Prostate gland (tissue), 2 donors: ENCODE results near the gene NPLOC4.

Source experiments
- POLR2A ChIP-seq: fragments of 450-650 bp; IDR thresholded peaks from one replicate; pipeline ENCODE4 v1.6.1; 2016; ENCODE audit warnings: antibody characterized with exemption, mild to moderate bottlenecking
- TF ChIP-seq, protein P1 (sequence below), 4 experiments: fragments of 200-600 bp in 2 of 4; fragments of 450-650 bp in 2 of 4; sonication (generic) in 2 of 4; IDR thresholded peaks; 1 replicate in 3 of 4; 2 replicates in 1 of 4; pipeline ENCODE4 v1.5.1; 2016 to 2019; ENCODE audit warnings: antibody characterized with exemption in 4 of 4, mild to moderate bottlenecking in 2 of 4, moderate library complexity in 2 of 4

DNA sequence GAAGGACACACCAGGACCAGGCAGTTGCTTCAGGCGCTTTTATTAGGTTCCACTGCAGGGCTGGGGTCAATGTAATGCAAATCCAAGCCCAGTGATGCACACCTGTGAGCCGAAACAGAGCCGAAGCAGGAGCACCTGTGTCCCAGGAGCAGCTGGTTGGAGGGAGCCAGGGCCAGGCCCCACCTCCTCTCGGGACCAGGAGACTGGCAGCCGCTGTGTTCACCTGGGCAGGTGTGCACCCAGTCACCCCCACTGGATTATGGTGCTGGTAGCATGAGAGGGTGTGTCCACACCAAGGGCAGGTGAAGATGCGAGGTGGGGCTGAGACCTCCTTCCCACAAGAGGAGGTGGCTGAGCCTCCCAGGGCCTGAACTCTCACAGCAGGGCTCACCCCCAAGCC is 80.0 kb downstream of the NPLOC4 start:
- TF ChIP-seq, protein P1, sequence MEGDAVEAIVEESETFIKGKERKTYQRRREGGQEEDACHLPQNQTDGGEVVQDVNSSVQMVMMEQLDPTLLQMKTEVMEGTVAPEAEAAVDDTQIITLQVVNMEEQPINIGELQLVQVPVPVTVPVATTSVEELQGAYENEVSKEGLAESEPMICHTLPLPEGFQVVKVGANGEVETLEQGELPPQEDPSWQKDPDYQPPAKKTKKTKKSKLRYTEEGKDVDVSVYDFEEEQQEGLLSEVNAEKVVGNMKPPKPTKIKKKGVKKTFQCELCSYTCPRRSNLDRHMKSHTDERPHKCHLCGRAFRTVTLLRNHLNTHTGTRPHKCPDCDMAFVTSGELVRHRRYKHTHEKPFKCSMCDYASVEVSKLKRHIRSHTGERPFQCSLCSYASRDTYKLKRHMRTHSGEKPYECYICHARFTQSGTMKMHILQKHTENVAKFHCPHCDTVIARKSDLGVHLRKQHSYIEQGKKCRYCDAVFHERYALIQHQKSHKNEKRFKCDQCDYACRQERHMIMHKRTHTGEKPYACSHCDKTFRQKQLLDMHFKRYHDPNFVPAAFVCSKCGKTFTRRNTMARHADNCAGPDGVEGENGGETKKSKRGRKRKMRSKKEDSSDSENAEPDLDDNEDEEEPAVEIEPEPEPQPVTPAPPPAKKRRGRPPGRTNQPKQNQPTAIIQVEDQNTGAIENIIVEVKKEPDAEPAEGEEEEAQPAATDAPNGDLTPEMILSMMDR (IDR thresholded peaks at IDR 0.05) = no peak
- no peak for TF ChIP-seq POLR2A
